ENCODE results near the gene SMIM29.
"Not testable (repeated sequence)": the region's sequence is repeated elsewhere in the genome, so short reads cannot be mapped to it uniquely, and the experiment has no call there.

SMIM29 gene

DNA sequence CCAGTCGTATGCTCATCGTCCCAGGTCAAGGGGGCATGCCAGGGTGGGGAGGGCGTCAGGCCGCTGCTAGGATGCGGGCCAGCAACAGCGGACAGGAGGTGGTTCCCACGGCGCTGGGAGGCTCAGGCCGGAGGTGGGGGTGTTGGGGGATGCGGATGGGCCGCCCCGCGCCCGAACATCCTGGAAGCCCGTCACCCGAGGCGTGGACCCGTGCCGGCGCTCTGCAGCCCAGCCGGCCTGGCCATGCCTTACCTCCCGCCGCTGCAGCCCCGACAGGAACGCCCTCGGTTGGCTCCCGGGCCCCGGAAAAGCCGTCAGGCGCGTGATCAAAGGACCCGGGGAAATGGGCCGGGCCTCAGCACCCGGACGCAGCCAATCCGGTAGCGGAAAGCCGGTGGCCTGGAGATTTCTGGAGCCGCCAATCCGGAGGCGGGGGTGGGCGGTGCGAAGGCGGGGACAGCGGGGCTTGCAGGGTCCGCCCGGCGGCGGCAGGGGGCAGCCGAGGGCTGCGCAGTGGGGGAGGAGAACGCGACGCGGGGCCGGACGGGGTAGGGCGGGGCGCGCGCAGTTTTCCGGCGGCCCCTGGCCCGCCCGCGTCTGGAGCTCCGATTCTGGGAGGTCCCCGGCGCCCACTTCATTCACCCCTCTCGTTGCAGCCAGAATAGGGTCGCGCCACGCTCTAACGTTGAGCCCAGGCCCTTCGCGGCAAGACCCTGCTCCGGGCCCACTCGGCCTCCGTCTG lies at the start of gene SMIM29:
Gene SMIM29, minus strand, starts transcription at position 280 of the 742 bp plus-strand sequence. CDS start 1,215 bp downstream, outside the sequence.
- DNase-seq (ENCODE audit: low read depth in 3 of 3): peak; percentile 93 to 98 (median 97)

DNA sequence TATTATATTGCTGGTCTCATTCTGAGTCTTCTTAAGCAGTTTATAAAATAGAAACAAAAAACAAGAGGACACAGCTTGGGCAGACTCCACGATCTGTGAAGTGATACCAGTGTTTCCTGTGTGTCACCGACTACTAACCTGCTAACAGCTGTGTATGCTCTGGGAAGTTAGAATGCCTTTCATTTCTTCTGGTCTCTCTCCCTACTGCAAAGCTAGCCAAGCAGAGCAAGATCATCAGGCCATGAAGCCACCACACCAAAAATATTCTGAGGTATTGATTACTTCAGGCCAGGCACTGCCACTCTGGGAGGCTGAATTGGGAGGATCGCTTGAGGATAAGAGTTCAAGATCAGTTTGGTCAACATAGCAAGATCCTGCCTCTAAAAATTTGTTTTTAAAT lies 46.9 kb upstream of the SMIM29 start:
- DNase-seq (ENCODE audit: low read depth in 3 of 3): no peak

DNA sequence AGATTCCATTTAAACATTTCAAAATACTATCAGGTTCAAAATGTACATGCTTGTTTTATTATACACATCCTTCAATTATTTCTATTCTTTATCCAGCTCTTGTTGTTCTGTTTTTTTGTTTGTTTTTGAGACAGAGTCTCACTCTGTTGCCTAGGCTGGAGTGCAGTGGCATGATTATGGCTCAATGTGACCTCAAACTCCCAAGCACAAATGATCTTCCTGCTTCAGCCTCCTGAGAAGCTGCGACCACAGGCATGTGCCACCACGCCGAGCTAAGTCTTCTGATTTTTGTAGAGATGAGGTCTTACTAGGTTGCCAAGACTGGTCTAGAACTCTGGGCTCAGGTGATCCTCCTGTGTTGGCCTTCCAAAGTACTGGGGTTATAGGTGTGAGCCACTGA lies 44.1 kb upstream of the SMIM29 start:
- no peak for DNase-seq (ENCODE audit: low read depth in 3 of 3)

DNA sequence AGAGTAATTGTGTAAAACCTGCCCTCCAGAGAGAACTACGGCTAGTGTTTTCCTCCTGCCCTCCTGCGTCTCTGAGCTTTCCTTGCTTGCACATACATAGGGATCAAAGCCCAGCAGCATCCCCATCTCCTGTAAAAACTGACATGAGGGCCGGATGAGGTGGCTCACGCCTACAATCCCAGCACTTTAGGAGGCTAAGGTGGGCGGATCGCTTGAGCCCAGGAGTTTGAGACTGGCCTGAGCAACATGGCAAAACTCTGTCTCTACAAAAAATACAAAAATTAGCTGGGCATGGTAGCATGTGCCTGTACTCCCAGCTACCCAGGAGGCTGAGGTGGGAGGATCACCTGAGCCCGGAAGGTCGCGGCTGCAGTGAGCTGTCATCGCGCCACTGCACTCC lies 40.3 kb upstream of the SMIM29 start:
- no peak for DNase-seq (ENCODE audit: low read depth in 3 of 3)

DNA sequence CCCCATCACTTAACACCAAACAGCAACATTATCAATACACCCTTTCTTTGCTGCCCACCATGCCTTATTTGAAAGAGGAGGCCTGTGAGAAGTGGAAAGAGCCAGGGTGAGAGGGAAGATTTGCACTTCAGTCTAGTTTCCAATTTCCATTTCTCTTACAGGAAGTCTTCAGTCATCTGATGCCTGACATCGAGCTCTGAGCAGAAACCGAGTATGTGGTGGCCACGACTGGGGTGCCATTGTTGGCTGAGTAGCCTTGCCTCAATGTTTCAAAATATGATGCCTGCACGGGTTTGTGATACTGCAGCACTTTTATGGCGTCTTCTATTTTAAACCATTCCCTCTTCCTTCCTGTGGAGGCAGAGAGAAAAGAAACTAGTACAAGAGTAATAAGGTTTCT lies 39.8 kb upstream of the SMIM29 start:
- DNase-seq (ENCODE audit: low read depth in 3 of 3): no peak

DNA sequence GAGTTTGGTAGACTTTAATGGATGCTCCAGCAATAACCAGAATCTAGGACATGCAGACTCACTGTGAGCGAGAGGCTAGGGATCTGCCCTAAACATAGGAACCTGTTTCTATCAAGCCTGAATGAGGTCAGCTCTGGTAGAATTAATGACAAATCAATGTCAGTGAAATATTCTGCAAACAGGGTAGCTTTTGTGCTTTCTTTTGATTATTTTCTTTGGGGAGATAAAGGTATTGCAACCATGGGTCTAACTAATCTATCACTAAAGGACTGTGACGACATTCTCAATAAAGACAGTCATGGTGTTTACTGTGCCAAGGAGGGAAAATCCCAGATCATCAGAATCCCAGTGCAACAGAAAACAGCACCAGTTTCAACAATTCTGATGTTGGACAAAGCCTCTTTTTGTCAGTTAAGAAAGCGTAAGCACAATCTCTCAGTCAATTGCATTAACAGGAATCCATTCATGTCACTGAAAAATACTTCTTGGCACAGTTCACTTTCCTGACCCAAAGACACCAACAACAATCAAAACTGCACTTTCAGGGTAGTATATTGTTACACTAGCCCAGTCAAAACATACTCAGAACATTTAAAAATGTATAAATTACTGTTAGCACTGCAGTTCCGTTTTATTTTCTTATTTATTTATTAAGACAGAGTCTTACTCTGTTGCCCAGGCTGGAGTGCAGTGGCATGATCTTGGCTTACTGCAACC lies 36.8 kb upstream of the SMIM29 start:
- DNase-seq (ENCODE audit: low read depth in 3 of 3): no peak

DNA sequence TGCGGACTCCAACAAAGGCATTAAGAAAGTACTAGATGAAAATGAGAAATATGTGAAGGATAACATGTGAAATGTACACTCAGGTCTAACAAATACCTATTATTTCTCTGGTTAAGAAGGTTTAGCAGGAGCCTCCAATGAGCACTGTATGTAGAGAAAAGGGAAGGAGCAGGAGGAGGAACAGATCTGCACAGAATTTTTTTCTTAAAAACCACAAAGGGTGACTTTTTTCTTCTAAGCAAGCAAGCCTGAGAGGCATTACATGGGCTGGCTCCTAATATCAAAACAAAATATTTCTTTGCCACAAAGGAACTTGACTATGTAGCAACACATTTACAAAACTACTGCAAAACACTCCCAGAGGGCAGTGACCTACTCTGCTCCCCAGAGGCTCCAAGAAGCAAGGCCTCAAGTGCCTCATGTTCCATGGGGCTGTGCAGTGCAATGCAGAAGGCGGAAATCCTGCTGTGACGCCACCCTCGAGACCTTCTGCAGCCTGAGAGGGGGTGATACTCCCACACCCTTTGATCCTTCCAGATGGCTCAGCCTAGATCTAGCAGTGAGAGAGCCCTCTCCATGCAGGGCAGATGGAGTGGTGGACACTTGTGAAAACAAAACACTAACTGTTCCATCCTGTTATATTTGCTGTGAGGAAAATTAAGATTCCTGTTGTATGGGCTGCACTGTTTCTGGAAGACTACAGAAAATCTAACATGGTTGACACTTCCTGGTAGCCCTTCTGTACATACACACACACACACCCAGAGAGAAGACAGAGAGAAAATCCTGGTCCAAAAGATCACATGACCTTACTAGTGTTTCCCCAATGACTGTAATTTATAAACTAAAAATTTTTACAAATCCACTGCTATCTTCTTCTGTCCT lies 36.0 kb upstream of the SMIM29 start:
- DNase-seq (ENCODE audit: low read depth in 3 of 3): no peak

DNA sequence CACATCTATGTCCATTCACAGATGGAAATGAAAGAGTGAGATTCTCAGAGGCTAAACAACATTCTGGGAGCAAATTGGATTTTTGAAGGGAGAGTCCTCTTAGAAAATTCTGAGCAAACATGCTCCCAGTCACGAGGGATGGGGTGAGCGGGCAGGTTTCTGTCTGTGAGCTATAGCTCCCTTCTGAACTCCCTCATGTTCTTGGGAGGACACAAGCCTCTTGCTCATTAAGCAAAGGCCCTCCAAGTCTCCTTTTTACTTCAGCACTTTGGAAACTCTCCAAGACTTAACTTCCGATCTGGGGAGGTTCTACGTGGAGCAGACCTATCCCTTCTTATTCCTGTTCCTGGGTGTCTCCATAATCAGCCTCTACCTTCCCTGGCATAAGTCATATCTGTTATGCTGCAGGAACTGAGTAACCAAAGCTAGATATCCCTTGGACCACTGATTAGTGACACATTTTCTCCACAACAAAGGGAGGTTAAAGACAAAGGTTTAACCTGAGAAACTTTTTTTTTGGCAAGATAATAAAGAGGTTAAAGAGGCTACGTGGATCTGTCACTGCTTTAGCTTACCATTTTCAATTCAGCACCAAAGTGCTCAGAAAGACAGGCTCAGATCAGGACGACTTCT lies 33.0 kb upstream of the SMIM29 start:
- DNase-seq (ENCODE audit: low read depth in 3 of 3): no peak

DNA sequence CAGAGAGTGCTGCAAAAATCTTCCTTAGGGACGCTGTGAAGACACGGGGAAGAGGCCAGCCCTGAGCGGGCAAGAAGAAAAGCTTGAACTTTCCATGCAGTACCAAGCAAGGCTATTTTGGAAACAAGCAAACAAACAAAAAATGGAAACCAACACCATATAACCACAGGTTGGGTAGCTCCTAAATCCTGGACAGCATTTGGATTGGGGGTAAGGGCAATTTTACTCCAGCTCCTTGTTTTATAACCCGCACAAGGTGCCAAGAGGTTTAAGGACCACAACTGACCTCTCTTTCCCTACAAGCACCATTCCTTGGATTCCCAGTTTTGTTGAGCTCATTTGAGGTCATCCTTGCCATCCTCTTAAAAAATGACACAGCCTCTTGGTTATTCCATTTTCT lies 31.4 kb upstream of the SMIM29 start:
- DNase-seq (ENCODE audit: low read depth in 3 of 3): no peak

DNA sequence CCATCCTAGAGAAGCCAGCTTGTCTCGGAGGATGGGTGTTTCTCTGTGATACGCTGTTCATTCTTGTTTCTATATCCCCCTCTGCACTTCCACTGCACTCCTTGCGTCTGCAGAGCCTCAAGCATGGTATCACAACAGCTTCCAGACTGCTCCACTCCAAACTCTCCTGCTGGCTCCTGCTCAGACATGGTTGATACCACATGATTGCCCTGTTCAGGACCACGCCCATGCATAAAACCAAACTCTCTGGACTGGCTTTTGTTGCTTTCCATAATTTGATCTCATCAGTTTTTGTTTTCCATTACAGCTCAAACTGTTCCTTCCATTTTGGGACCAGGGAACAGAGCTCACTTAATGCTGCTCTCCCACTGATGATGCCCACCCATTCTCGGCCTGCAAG lies 30.0 kb upstream of the SMIM29 start:
- DNase-seq (ENCODE audit: low read depth in 3 of 3): no peak

DNA sequence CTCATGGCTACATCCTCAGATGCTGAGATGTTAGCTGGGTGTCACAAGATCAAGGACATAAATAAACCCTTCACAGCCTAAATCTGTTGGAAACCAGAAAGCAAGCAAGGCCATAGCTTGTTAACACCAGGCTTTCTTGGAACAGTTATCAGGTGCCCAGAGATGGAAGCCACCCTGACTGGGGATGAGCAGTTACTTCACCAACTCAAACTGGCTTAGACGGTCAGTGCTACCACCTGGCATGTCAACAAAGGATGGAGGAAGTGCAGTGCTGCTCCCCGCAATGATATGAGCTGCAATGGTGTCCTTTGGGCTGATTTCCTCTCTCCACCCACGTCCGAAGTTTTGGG lies 28.9 kb upstream of the SMIM29 start:
- DNase-seq (ENCODE audit: low read depth in 3 of 3): no peak

DNA sequence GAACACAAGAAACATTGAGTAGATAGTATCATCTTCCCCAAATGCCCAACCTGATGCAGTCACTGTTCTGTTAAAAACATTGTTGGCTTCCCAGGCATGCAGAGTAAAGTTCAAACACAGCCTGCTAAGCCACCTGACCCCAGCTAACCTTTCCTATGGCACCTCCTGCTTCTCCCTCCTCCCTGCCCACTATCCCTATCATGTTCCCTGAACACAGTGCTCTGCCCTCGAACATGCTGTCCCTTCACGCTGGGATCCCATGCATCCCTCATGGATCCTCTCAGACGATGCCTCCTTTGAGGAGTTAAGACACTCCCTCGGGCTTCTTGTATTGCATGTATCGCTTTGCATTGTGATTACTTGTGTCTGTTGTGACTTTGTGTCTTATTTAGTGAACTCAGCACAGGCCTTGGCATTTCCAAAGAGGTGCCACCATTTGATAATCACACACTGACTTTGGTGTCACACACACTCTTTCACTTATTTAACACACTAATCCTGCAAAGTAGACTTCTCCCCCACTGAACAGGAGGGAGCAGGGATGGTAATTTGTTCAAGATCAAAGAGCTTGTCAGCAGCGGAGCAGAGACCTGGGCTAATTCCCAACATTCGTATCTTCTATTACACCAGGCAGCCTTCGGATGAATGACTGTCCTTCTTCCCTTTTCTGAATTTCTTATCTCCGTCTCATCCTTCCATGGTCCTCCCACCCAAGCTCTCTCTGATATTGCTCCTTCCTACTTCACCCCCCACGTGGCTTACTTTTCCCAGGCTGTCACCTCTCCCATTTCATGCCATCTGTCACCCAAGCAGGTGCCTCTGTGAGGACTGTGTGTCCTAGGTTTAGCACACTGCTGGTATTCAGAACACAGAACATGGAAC lies 28.3 kb upstream of the SMIM29 start:
- no peak for DNase-seq (ENCODE audit: low read depth in 3 of 3)

DNA sequence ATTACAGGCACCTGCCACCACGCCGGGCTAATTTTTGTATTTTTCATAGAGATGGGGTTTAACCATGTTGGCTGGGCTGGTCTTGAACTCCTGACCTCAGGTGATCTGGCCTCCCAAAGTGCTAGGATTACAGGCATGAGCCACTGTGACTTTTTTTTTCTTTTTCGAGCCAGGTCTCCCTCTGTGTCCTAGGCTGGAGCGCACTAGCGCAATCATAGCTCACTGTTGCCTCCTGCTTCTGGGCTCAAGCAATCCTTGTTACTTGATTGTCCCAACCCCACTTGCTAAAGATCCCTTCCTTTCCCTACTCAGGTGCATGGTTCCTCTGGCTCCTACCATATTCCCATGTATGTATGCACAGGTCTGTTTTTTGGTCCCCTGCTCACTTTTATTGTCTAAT lies 27.4 kb upstream of the SMIM29 start:
- DNase-seq (ENCODE audit: low read depth in 3 of 3): no peak

DNA sequence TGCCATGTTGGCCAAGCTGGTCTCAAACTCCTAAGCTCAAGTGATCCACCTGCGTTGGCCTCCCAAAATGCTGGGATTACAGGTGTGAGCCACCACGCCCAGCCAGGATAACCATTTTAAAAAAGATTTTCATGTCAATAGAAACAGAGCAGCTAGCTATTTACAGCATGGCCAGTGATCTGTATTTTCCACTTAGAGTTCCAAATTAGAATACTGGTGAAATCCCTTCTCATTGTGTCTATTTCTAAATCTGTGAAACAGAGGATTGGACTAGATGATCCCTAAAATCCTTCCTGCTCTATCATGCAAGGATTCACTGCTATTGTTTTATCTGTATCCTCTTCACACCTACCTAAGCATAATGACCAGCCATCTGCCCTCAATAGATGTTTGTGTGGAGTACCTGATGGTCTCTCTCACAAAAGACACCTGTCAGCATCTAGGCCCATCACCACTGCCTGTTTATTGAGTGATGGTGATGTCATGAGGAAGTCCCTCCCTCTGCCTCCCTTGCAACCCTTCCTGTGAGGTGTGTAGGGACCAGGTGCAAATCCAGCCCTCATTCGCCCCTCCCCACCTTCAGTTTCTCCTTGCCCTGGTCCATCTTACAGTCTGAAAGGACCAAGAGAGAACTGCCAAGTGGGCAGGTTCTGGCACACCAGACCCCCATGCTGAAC lies 26.5 kb upstream of the SMIM29 start:
- DNase-seq (ENCODE audit: low read depth in 3 of 3): no peak

DNA sequence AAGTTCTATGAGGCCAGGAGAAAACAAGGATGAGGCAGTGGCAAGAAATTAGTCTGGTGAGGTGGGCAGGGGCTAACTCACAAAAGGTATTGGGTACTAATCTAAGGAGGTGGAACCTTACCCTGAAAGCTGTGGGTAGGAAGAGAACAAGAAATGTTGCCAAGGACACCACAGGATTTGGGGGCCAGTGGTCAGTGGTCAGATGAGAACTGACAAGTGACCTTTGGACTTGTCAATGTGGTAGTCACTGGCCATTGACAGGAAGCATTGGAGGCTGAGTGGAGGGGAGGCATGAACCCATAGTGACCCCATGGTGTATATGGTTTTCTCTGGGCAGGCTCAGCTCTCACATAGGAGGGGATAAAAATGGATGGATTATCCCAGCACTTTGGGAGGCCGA lies 25.3 kb upstream of the SMIM29 start:
- no peak for DNase-seq (ENCODE audit: low read depth in 3 of 3)

DNA sequence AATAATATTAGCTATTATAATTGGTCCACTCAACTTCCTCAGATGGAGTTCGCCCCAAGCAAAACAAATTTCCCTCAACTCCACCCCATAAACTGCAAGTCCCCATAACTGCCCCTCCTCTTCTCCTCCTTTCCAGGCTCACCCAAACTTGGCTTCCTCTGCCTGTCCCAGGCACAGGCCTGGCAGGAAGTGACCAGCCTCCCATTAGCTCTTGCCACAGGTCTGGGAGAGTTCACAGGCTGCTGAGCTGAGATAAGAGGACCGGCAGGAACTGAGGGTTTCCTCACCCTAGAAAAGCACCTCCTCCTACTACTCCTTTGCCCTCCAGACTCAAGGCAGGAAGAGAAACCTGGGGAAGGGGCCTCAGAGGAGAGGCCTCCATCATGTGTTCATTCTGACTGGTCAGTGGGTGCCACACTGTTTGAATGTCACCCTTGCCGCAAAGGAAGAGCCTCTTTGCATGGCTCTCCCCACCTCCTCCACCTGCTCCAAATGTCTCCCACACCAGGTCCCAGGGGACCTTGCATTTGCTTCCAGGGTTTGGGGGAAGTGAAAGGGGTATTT lies 24.5 kb upstream of the SMIM29 start:
- DNase-seq (ENCODE audit: low read depth in 3 of 3): no peak

DNA sequence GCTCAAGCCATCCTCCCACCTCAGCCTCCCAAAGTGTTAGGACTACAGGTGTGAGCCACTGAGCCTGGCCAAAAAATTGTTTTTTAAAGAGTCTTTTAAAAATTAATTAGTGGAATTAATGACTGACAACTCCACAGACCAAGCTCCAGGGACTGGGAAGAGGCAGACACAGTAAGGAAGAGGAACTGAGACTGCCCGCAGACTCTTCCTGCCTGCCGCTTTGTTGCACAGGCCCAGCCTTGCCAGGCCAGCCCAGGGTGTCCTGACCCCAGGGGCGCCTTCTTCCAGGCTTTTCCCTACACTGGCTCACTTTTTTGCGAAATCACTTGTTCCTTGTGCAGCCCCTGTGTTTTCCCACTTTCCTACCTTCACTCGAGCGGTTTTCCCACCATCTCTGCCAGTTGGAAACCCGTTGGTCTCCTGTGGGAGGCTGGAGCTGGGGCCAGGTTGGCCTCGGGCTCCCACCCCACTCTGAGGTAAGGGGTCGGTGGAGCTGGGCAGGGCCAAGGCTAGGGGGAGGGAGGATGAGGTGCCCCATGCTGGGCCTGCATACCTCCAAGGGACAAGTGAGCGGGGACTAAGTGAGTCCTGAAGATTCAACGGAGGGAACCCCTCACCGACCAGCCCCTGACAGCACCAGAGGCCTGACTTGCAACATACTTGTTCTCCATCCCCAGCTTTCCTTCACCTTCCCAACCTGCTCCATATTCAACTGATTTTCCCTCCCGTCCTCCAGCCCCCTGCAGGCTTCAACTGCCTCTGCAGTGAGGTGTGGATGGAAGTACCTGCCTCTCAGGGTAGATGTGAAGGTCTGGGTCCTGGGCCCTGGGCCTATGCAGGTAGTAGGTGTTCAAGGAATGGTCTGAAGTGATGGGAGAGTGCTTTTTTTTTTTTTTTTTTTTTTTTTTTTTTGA lies 23.5 kb upstream of the SMIM29 start:
- DNase-seq (ENCODE audit: low read depth in 3 of 3): no peak

DNA sequence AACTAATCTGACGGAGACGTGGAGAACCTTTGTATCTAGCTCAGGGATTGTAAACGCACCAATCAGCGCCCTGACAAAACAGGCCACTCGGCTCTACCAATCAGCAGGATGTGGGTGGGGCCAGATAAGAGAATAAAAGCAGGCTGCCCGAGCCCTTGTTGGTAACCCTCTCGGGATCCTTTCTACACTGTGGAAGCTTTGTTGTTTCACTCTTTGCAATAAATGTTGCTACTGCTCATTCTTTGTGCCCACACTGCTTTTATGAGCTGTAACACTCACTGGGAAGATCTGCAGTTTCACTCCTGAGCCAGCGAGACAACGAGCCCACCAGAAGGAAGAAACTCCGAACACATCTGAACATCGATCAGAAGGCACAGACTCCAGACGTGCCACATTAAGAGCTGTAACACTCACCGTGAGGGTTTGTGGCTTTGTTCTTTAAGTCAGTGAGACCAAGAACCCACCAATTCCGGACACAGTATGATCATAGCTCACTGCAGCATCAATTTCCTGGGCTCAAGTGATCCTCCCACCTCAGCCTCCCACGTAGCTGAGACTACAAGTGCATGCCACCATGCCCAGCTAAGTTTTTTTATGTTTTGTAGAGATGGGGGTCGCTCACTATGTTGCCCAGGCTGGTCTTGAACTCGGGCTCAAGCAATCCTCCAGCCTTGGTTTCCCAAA lies 21.0 kb upstream of the SMIM29 start:
- not testable (repeated sequence) for DNase-seq (ENCODE audit: low read depth in 3 of 3)

All from stimulated activated CD4-positive, alpha-beta T cell treated with anti-CD3 and anti-CD28 coated beads, TNF-alpha, amount 100 ng/mL, for 48 hours (primary cell).